Tibial nerve (tissue), 4 donors: ENCODE results near the gene PLPPR2.

Experiments used
- EP300 ChIP-seq, 2 donors: sonication (generic); formaldehyde crosslinking; IDR thresholded peaks; one replicate each; pipeline ENCODE4 v1.6.1; 2017; ENCODE audit warnings: antibody characterized with exemption in 2 of 2, mild to moderate bottlenecking in 1 of 2
- TF ChIP-seq, protein P1 (sequence below), 5 experiments: fragments of 200-600 bp in 3 of 5; fragments of 450-650 bp in 2 of 5; sonication (generic) in 3 of 5; IDR thresholded peaks; one replicate each; pipeline ENCODE4 v1.5.1; 2016 to 2019; ENCODE audit warnings: antibody characterized with exemption in 5 of 5, mild to moderate bottlenecking in 3 of 5, moderate library complexity in 2 of 5

DNA sequence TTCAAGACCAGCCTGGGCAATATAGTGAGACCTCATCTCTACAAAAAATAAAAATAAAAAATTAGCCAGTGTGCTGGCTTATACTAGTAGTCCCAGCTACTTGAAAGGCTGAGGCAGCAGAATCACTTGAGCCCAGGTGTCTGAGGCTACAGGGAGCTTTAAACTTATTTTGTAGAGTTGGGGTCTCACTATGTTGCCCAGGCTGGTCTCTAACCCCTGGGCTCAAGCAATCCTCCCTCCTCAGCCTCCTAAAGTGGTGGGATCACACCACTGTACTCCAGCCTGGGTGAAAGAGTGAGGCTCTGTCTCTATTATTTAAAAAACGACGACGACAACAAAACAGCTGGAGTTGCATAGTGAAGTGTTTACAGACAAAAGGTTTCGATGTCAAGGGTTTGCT lies 23.7 kb upstream of the PLPPR2 start:
- TF ChIP-seq EP300 (IDR thresholded peaks at IDR 0.05): no peak
- TF ChIP-seq, protein P1, sequence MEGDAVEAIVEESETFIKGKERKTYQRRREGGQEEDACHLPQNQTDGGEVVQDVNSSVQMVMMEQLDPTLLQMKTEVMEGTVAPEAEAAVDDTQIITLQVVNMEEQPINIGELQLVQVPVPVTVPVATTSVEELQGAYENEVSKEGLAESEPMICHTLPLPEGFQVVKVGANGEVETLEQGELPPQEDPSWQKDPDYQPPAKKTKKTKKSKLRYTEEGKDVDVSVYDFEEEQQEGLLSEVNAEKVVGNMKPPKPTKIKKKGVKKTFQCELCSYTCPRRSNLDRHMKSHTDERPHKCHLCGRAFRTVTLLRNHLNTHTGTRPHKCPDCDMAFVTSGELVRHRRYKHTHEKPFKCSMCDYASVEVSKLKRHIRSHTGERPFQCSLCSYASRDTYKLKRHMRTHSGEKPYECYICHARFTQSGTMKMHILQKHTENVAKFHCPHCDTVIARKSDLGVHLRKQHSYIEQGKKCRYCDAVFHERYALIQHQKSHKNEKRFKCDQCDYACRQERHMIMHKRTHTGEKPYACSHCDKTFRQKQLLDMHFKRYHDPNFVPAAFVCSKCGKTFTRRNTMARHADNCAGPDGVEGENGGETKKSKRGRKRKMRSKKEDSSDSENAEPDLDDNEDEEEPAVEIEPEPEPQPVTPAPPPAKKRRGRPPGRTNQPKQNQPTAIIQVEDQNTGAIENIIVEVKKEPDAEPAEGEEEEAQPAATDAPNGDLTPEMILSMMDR (IDR thresholded peaks at IDR 0.05): no peak
